HUES64 (cell line): Measurements from ENCODE around the gene GRIK1.
A peak's percentile ranks its signal among the peaks of the same experiment; 100 is the strongest.

ENCODE experiments used
- H3K27ac ChIP-seq: 2 replicates; pipeline ENCODE4 v1.7.0; 2013; ENCODE audit warnings: low read depth, low read length, inconsistent platforms
- H3K27me3 ChIP-seq: 2 replicates; pipeline ENCODE4 v1.6.1; 2013; ENCODE audit warnings: mild to moderate bottlenecking, low read length; ENCODE audit not compliant: insufficient read depth
- H3K36me3 ChIP-seq: 2 replicates; pipeline ENCODE4 v1.6.1; 2013; ENCODE audit warnings: mild to moderate bottlenecking, low read length; ENCODE audit not compliant: insufficient read depth
- H3K4me1 ChIP-seq: 2 replicates; pipeline ENCODE4 v1.6.1; 2013; ENCODE audit warnings: mild to moderate bottlenecking, low read length, moderate library complexity; ENCODE audit not compliant: insufficient read depth
- H3K4me3 ChIP-seq: 2 replicates; pipeline ENCODE4 v1.5.1; 2013; ENCODE audit warnings: mild to moderate bottlenecking, low read length, moderate library complexity
- H3K9ac ChIP-seq: 2 replicates; pipeline ENCODE4 v1.6.1; 2013; ENCODE audit warnings: mild to moderate bottlenecking, low read depth, low read length
- H3K9me3 ChIP-seq: 2 replicates; pipeline ENCODE4 v1.6.1; 2013; ENCODE audit warnings: low read depth, low read length; ENCODE audit not compliant: insufficient read depth
- WGBS: fragments of 150-250, 120-280 bp; methylation state at CpG from one replicate; pipeline ENCODE4 v1.1.7; 2013; ENCODE audit warnings: missing lambda C conversion rate; 5-methylcytosine and 5-hydroxymethylcytosine counted together

GRIK1 gene

DNA sequence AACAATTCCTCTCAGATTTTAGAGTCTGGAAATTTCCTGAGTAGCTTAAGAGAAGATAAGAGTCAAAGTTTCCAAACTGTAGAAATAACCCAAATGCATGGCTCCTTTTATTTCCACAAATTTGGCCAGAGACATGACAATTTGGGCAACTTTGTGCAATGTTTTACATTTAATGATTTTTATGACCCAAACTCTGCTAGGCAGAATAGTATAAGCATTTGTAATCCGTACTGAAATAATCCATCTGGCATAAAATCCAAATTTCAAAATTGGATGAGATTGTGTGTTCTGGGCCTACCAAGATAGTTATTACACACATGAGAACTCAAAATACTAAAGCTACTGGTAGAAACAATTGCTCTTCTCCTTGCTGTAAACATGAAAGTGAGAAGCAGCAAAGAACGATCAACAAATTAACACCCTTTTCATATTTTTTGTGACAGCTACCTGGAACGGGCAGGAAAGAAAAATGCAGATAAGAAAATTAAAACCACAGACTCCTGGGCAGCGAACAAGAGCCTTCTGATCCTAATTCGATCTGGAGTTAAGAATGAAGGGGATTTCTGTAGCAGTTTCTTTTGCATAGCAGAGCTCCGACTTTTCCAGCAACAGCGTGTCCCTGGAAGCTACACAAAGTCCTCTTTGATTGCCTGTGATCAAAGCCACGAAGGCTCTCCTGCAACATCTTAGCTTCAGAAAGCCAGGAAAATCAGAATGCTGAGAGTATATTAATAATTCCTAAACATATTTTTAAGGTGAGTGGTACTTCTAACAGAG, 191.2 kb downstream of the GRIK1 start:
- H3K27ac ChIP-seq = no peak overlapping the region
- H3K9ac ChIP-seq = no peak overlapping the region
- 87% methylated on average over 8 of the region's 8 CpGs for WGBS

GRCh38 chr21:29741761-29742160, 198.0 kb downstream of the GRIK1 start:
- H3K9ac ChIP-seq = no peak overlapping the region

More for the DNA sequence above, 191.2 kb downstream of the GRIK1 start:
- H3K4me3 ChIP-seq = no peak overlapping the region
- no peaks in the 10 kb centered on the region for H3K27me3 ChIP-seq
- no peaks in the 10 kb centered on the region for H3K9me3 ChIP-seq
- no peaks in the 10 kb centered on the region for H3K4me1 ChIP-seq
- no peaks in the 10 kb centered on the region for H3K36me3 ChIP-seq

DNA sequence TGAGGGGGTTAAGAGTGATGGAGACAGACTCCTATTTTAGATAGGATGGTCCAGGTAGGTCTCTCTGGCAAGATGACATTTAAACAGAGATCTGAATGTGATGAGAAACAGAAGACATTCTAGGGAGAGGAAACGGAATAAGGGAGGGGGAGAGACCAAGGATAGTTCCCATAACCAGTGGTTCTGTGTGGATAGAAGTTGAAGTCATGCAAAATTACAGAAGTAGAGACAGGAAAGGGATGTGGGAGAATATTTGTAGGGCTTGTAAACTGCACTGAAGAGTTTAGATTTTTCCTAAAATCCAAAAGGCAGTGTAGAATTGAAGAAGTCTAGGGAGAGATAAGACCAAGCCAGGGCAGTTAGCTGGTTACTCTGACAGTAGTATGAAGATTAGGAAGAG, 200.6 kb downstream of the GRIK1 start:
- no peaks in the 10 kb centered on the region for H3K4me1 ChIP-seq
- H3K27ac ChIP-seq = no peak overlapping the region
- no peaks in the 10 kb centered on the region for H3K36me3 ChIP-seq
- WGBS = 87% methylated on average over 1 of the region's 1 CpG
- H3K9me3 ChIP-seq = no peaks in the 10 kb centered on the region
- H3K4me3 ChIP-seq = no peak overlapping the region
- H3K9ac ChIP-seq = no peak overlapping the region
- H3K27me3 ChIP-seq = no peaks in the 10 kb centered on the region

More at GRCh38 chr21:29741761-29742160, 198.0 kb downstream of the GRIK1 start:
- Histone ChIP-seq H3K27me3 (no peaks in the 10 kb centered on the region), H3K4me3 (no peak overlapping the region), H3K27ac (no peak overlapping the region), H3K9me3 (no peaks in the 10 kb centered on the region), H3K36me3 (no peaks in the 10 kb centered on the region), H3K4me1 (no peaks in the 10 kb centered on the region)
- 100% methylated on average over 2 of the region's 2 CpGs for WGBS

DNA sequence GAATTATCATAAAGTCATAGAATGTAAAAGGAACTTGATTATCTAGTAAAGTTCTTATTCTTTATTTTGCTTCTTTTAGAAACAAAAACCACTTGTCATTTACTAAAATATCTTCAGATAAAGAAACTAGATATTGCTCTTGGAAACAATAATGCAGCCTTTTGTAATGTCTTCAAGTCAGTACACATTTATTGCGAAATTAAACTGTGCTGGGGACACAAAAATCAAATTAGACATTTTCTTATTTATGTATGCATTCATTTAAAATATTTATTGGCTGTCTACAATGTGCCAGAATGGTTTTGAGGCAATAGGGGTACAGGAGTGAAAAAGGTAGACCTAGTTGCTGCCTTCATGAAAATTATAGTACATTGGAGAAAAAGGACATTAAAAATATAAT, 201.1 kb downstream of the GRIK1 start:
- no peak overlapping the region for H3K9ac ChIP-seq
- H3K9me3 ChIP-seq = no peaks in the 10 kb centered on the region
- no peaks in the 10 kb centered on the region for H3K36me3 ChIP-seq
- no CpG with 5 or more reads among the region's 1 CpG for WGBS
- H3K27ac ChIP-seq = no peak overlapping the region
- H3K4me1 ChIP-seq = no peaks in the 10 kb centered on the region
- no peak overlapping the region for H3K4me3 ChIP-seq
- H3K27me3 ChIP-seq = no peaks in the 10 kb centered on the region

GRCh38 chr21:29737186-29737585, 202.6 kb downstream of the GRIK1 start:
- no peaks in the 10 kb centered on the region for H3K36me3 ChIP-seq
- no peaks in the 10 kb centered on the region for H3K27me3 ChIP-seq
- H3K4me3 ChIP-seq = no peak overlapping the region
- H3K4me1 ChIP-seq = no peaks in the 10 kb centered on the region
- no peak overlapping the region for H3K9ac ChIP-seq
- no peak overlapping the region for H3K27ac ChIP-seq
- no peaks in the 10 kb centered on the region for H3K9me3 ChIP-seq
- 85% methylated on average over 5 of the region's 5 CpGs for WGBS

GRCh38 chr21:29730281-29730680, 209.5 kb downstream of the GRIK1 start:
- WGBS = 100% methylated on average over 1 of the region's 1 CpG
- H3K9me3 ChIP-seq = no peaks in the 10 kb centered on the region

GRCh38 chr21:29726044-29726443, 213.8 kb downstream of the GRIK1 start:
- H3K4me3 ChIP-seq = no peak overlapping the region
- H3K9ac ChIP-seq = no peak overlapping the region
- H3K4me1 ChIP-seq = peaks cover 11% of the 10 kb centered on the region
- no peaks in the 10 kb centered on the region for H3K9me3 ChIP-seq
- H3K27ac ChIP-seq = no peak overlapping the region
- no peaks in the 10 kb centered on the region for H3K27me3 ChIP-seq
- no peaks in the 10 kb centered on the region for H3K36me3 ChIP-seq

More at GRCh38 chr21:29730281-29730680, 209.5 kb downstream of the GRIK1 start:
- H3K27me3 ChIP-seq = no peaks in the 10 kb centered on the region
- H3K36me3 ChIP-seq = no peaks in the 10 kb centered on the region
- H3K4me1 ChIP-seq = no peaks in the 10 kb centered on the region
- H3K27ac ChIP-seq = no peak overlapping the region
- no peak overlapping the region for H3K4me3 ChIP-seq
- H3K9ac ChIP-seq = no peak overlapping the region

DNA sequence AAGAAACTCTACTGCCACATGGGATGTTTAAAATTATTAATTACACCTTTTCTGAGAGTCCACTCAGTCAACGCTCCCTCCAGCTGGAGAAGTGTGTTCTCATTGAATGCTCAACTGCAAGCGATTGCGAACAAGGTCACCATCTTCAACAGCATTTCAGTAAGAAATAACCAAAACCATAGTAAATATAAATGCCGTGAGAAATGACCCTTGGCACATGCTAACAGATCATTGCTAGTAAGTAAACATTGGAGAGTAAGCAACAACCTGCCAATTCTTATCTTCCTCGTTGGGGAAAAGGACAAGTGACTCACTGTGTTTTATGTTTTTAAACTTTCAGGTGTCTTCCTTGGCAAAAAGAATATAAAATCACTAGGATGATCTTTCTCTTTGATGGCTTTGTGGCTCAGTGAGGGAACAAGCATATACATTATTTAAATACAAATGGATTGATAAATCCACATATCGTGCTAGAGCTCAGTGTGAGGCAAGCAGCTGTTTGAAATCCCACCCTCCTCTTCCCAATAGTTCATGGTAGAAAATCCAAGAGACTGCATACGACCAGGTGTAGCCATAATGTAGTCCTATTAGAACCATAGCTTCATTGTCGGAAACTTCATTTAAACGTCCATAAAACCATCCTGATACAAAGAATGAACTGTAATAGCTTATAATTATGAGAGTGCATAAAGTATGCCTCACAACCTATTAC, 214.6 kb downstream of the GRIK1 start:
- H3K27me3 ChIP-seq = no peaks in the 10 kb centered on the region
- no peak overlapping the region for H3K9ac ChIP-seq
- peaks cover 19% of the 10 kb centered on the region for H3K4me1 ChIP-seq
- no peak overlapping the region for H3K4me3 ChIP-seq
- no peaks in the 10 kb centered on the region for H3K9me3 ChIP-seq
- WGBS = 87% methylated on average over 8 of the region's 9 CpGs
- H3K36me3 ChIP-seq = no peaks in the 10 kb centered on the region
- no peak overlapping the region for H3K27ac ChIP-seq

- Histone ChIP-seq H3K4me3 (no peak overlapping the region), H3K27ac (no peak overlapping the region), H3K9ac (no peak overlapping the region), H3K9me3 (peaks cover 3% of the 10 kb centered on the region), H3K27me3 (no peaks in the 10 kb centered on the region), H3K4me1 (peaks cover 25% of the 10 kb centered on the region), H3K36me3 (no peaks in the 10 kb centered on the region)
- WGBS = 100% methylated on average over 1 of the region's 2 CpGs
These were observed 217.8 kb downstream of the GRIK1 start for GRCh38 chr21:29721964-29722363.

DNA sequence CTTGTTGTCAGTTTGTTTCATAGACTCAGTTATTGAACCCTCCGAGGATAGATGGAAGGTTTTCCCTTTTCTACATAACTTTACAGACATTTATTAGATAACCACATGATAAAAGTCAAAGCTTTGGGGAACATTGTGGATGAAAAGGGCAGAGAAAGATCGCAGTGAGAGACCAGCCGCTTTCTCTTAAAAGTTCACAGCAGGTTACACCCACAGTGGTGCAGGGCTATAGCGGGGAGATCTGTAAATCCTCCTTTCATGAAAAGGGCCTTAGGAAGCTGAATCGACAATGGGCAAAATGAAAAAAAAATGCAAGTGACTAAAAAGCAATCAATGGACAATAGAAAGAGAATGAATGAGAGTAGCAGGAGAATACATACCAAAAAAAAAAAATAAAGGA, 218.6 kb downstream of the GRIK1 start:
- H3K27ac ChIP-seq = 0 out of 2 replicates have a peak overlapping the region, but pooled peaks have one; percentile 6

GRCh38 chr21:29719521-29719920, 220.3 kb downstream of the GRIK1 start:
- Histone ChIP-seq H3K9ac (no peak overlapping the region), H3K36me3 (no peaks in the 10 kb centered on the region), H3K9me3 (peaks cover 9% of the 10 kb centered on the region)

More for the DNA sequence above, 218.6 kb downstream of the GRIK1 start:
- no peak overlapping the region for H3K9ac ChIP-seq
- peaks cover 25% of the 10 kb centered on the region for H3K4me1 ChIP-seq
- 33% methylated on average over 5 of the region's 5 CpGs for WGBS
- no peaks in the 10 kb centered on the region for H3K27me3 ChIP-seq
- H3K36me3 ChIP-seq = no peaks in the 10 kb centered on the region
- no peak overlapping the region for H3K4me3 ChIP-seq
- peaks cover 9% of the 10 kb centered on the region for H3K9me3 ChIP-seq

More at GRCh38 chr21:29719521-29719920, 220.3 kb downstream of the GRIK1 start:
- H3K4me1 ChIP-seq = peaks cover 25% of the 10 kb centered on the region
- H3K27ac ChIP-seq = no peak overlapping the region
- no peaks in the 10 kb centered on the region for H3K27me3 ChIP-seq
- H3K4me3 ChIP-seq = no peak overlapping the region
